ENCODE data around the gene LY9.

DNA sequence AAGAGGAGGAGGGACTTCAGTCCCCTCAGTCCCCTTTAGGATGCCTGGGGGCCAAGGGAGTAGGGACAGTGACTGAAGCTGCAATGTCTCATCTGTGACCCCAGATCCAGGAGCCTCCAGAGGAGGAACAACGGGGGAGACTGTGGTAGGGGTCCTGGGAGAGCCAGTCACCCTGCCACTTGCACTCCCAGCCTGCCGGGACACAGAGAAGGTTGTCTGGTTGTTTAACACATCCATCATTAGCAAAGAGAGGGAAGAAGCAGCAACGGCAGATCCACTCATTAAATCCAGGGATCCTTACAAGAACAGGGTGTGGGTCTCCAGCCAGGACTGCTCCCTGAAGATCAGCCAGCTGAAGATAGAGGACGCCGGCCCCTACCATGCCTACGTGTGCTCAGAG is 18.3 kb downstream of the LY9 start:
- TF ChIP-seq POLR2A (IDR thresholded peaks at IDR 0.05), result no peak
- TF ChIP-seq, protein P1, sequence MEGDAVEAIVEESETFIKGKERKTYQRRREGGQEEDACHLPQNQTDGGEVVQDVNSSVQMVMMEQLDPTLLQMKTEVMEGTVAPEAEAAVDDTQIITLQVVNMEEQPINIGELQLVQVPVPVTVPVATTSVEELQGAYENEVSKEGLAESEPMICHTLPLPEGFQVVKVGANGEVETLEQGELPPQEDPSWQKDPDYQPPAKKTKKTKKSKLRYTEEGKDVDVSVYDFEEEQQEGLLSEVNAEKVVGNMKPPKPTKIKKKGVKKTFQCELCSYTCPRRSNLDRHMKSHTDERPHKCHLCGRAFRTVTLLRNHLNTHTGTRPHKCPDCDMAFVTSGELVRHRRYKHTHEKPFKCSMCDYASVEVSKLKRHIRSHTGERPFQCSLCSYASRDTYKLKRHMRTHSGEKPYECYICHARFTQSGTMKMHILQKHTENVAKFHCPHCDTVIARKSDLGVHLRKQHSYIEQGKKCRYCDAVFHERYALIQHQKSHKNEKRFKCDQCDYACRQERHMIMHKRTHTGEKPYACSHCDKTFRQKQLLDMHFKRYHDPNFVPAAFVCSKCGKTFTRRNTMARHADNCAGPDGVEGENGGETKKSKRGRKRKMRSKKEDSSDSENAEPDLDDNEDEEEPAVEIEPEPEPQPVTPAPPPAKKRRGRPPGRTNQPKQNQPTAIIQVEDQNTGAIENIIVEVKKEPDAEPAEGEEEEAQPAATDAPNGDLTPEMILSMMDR (IDR thresholded peaks at IDR 0.05), result no peak
